Measurements from ENCODE around the gene POLR3K. TPM values are rescaled to one million over a fixed set of nuclear protein-coding genes. Genes with fewer than 3 reads are reported as not detected.

POLR3K gene
- polyA plus RNA-seq, 4 donors: 11.3 to 13.2 (median 12.9) TPM

DNA sequence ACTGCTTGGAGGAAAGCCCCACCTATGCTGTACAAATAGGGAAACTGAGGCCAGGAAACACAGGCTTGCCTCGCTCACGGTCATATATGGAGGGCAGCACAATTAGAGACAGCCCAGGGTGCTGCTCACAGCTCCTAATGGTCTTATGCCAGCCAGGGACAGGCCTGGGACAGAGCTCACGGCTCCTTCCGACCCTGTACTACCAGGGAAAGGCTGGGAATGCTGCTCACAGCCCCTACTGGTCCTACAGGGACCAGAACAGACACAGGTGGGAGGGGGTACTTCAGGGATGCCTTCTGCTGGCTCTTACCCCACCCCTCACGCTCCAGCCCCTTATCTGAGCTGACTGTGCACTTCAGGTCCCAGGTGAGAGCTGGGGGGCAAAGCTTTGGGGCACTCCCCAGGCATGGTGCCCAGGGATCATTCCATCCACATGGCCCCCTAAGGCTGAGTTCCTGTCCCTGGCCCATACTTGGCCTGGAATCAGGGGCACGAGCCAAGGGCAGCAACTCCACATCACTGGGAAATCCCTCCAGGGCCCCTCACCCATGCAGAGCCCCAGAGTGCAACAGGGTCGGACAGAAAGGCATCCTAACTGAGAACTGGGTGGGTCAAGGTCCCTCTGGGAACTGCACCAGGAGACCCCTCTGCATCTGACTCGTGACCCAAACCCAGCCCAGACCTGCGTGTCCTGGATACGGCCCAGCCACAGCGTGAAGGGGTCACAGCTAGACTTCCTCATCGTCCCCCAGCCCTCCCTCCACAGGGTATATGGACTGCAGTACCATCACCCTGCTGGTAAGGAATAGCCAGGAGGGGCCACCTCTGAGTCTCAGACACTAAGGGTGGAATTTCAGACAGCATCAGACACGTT, 13.1 kb upstream of the POLR3K start:
- DNase-seq (ENCODE audit: low read depth in 4 of 4, low spot score in 3 of 4): no peak

DNA sequence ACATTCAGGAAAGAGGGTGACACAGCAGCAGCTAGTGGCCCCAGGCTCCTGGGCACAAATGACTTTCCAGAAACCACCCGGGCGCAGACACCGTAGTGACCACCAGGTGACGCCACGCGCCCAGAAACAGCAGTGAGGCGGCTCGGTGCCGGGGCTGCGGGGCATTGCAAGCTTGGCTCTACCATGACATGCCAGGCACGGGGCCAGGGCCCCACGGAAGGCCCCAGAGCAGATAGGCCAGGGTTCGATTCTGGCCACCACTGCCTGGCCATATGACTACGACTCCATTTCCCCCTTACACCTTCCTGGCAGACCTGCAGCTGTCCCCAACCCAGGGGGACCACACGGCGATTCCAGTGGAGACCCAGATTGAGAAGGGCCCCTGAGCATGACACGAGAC, 12.3 kb upstream of the POLR3K start:
- no peak for DNase-seq (ENCODE audit: low read depth in 4 of 4, low spot score in 3 of 4)

DNA sequence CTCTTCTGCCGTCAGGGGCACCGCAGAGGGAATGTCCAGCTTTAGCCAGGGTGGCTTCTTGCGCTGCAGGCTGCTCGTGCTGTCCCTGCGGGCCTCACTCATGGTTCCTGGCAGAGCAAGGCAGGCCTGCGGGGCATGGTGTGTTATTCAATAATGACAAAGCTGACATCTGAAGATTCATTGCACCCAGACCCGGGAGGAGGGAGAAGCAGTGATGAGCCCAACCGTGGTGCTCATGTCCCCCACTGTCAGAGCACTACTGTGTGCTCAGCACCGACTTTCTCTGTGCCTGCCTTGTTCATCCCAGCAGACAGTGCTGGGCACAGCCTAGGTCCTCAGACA, 11.5 kb upstream of the POLR3K start:
- DNase-seq (ENCODE audit: low read depth in 4 of 4, low spot score in 3 of 4): no peak

DNA sequence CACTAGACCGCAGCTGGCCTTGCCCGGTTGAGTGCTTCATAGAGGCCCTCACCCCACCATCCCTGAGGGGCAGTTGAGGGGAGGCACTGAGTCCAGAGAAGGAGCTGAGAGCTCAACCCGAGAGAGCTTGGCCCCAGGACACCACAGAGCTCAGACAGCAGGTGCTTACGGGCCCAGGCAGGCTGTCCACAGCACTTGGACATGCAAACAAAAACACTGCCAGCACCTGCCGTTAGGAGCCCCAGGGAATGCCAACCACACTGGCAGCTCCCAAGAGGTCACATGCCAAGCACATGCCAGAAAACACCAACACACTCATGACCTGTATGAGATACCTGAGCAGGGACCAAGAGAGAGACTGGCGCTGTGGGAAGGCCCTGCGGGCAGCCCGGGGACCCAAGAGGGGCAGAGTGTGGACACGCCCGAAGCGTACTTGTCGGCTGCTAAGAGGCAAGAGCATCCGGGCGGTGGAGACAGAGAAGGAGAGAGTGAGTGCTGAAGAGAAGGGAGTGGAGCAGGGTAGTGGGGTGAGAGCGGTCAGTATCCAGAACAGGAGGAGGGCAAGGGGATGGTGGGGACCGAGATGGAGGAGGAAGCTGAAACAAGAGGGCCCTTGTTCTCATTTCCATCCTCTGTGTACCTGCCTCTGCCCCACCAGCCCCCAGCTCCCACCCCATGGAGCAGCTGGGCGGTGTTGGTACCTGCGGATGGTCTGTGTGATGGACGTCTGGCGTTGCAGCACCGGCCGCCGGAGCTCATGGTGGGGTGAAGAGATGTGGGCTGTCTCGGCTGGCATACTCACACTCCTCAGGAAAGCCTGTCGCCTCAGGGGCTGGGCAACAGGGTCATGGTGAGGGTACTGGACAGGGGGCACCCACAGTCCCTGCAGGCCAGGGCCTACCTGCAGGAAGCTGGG, 10.8 kb upstream of the POLR3K start:
- no peak for DNase-seq (ENCODE audit: low read depth in 4 of 4, low spot score in 3 of 4)

DNA sequence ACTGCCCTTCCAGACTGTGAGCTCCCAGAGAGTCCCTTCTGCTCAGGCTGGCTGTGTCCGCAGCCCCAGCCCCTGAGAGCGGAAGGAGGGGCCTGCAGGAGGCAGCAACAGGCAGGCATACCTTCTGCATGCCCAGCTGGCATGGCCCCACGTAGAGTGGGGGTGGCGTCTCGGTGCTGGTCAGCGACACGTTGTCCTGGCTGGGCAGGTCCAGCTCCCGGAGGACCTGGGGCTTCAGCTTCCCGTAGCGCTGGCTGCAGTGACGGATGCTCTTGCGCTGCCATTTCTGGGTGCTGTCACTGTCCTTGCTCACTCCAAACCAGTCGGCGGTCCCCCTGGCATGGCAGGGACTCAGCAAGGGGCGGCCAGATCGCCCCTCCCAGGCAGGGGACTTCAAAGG, 10.1 kb upstream of the POLR3K start:
- no peak for DNase-seq (ENCODE audit: low read depth in 4 of 4, low spot score in 3 of 4)

DNA sequence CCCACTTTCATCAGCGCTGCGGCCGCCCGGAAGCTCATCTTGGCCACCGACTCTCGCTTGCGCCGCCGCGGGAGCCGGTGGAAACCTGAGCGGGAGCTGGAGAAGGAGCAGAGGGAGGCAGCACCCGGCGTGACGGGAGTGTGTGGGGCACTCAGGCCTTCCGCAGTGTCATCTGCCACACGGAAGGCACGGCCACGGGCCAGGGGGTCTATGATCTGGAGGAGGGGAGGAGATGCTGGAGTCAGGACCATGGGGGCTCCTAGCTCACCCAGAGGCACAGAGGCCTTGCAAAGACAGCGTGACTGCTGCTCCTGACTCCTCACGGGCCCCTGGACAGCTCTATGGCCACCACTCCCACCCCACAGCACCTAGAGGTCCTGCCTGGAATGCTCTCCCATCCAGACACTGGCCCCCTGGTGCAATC, 9.6 kb upstream of the POLR3K start:
- no peak for DNase-seq (ENCODE audit: low read depth in 4 of 4, low spot score in 3 of 4)

DNA sequence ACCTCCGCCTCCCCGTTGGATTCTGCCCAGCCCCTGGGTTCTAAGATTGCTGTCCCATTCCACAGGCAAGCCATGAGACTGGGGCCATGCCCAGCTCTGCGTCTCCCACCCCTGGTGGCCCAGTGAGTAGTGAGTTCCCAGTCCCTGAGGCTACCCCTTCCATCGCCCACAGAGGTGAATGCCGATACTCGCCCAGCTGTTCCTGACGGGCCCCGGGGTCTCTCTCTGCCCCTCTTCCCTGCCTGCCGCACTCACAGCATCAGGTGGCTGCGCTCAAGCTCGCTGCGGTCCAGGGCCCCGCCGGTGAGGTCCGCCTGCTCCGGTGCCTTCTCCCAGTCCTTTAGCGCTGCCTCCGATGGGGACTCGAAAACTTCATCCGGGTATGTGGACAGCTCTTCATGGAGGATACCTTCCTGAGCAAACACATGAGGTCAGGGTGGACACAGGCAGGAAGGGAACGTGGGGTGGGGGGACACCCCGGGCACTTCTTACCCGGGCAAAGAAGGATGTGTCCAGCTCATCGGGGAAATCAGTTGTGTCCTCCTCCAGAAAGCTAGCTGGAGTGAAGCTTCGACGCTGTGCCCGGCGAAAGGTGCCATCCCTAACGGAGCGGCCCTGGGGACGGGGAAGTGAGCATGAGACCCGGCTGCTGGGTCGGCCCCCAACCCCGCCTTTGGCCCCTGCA, 9.0 kb upstream of the POLR3K start:
- DNase-seq (ENCODE audit: low read depth in 4 of 4, low spot score in 3 of 4): no peak

DNA sequence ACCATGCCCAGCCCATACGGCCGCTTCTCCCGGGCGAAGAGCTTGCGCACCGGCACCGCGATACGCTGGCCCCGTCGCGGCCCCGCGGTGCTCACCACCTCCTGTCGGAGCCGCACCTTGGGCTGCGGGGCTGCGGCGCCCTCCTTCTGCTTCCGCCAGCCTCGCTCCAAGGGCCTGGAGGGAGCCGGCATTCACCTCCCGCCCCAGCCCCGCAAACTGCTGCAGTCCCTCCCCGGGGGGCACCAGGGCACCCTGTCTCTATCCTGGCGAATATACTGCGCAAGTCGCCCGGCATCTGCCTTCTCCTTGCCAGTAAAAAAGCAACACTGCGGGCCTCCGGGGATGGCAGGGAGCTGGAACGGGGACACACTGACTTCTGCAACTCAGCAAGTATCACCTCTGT, 8.5 kb upstream of the POLR3K start:
- no peak for DNase-seq (ENCODE audit: low read depth in 4 of 4, low spot score in 3 of 4)

DNA sequence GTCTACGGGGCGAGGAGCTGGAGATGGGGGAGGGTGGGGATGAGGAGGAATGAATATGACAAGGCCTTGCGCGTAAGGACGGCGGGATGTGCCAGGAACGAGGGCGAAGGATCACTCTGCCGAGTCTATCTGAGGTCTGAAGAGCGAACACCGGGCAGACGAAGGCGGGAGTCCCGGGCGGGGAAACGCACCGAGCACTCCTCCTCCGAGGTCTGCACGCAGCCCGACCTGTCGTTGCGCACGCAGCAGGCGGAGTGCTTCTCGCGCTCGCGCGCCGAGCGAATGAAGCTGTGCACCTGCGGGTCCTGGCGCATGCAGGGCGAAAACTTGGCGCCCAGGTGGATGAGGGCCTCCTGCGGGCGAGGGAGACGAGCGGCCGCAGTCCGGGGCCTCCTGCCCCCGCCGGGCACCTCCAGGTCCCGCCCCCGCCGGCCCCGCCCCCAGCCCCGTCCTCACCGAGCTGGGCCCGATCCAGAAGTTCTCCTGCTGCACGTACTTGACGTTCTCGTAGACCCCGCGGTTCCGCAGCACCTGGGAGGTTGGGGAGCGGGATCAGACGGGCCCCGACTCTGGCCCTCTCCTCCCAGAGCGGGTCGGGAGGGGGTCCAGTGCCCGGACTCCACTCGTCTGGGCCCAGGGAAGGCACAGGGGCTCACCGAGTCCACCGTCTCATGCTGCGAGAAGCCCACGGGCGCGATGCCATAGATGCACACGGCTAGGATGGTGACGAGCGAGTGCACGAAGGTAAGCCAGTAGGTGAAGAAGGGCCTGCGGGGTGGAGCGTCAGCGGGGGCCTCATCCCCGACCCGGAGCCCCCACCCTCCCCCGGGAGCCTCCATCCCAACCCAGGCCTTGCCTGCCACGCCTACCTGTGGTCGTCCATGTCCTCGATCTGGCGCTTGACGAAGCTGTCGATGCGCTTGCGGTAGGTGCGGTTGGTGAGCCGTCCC, 7.8 kb upstream of the POLR3K start:
- no peak for DNase-seq (ENCODE audit: low read depth in 4 of 4, low spot score in 3 of 4)

DNA sequence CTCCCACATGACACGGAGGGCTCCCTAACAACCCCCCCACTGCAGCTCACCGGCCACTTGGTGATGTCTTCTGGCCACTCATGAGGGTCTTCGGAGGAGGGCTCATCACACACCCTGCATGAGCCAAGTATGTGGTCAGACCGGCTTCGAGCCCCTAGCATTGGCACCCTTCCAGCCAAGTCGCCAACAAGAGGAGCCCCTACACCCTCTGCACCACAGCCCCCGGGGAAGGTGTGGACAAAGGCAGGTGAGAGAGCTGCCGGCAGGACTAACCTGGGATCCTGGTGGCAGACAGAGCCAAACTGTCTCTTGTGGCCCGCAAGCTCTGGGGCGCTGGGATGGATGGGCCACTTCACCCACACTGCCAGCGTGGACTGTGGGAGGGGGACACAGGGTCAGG, 6.8 kb upstream of the POLR3K start:
- DNase-seq (ENCODE audit: low read depth in 4 of 4, low spot score in 3 of 4): no peak

DNA sequence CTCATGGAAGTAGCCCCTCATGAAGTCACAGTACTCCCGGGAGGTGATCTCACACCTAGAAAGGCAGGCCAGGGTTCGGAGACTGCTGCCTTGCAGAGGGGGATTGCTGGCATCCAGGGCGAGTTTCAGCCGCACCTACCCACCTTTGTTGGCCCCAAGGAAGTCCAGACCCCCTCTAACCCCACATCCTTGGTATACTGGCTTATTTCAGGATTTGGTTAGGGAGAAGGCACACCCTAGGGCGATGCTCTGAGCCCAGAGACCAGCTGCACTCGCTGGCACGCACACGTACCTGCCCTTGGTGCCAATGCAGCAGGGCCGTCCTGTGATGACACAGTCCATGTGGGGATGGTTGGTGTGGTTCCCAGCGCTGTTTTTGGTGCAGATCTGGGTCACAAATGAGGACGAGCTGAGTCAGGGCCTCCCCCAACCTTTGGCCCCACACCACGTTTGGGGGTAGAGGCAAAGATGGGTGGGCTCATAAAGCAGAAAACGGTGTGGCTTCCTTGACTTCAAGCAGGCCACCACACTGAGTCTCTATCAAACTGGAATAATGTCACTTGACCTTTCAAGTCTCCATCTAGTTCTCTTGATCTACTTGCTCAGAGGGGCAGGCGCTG, 6.1 kb upstream of the POLR3K start:
- DNase-seq (ENCODE audit: low read depth in 4 of 4, low spot score in 3 of 4): no peak

DNA sequence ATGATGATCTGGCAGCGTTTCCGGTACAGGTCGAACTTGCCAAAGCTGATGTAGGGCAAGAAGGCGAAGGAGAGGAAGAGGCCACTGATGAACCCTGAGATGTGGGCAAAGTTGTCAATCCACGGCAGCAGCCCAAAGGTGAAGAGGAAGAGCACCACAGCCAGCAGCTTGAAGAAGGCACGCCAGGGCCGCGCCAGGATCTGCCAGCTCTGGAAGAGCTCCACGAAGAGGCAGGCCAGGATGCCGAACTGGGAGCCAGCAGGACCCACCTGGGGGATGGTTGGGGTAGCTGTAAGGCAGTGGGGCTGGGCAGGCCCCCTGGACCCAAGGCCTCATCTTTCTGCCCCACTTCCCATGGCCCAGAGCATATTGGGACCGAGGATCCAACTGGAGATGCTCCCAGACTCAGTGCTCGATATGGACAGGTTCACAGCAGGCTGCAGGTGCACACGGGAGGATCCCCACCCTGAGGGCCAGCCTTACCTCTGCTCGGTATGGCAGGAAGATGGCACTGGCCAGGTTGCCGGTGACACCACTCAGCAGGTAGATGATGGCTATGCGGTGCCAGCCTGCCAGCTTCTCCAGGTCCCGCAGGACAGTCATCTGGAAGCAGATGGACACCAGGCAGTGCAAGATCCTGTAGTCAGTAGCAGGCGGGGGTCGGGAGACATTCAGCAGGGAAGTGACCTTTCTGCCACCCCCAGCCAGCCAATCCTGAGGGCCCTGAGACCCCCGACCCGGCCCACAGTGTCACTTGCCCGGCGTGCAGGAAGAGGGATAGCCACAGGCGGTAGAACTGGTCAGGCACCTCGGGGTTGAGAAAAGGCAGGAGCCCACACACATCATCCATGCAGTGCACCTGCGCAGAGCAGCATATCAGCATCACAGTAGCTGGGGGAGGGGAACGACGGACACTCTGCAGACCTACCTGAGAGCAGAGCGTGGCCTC, 5.4 kb upstream of the POLR3K start:
- no peak for DNase-seq (ENCODE audit: low read depth in 4 of 4, low spot score in 3 of 4)

DNA sequence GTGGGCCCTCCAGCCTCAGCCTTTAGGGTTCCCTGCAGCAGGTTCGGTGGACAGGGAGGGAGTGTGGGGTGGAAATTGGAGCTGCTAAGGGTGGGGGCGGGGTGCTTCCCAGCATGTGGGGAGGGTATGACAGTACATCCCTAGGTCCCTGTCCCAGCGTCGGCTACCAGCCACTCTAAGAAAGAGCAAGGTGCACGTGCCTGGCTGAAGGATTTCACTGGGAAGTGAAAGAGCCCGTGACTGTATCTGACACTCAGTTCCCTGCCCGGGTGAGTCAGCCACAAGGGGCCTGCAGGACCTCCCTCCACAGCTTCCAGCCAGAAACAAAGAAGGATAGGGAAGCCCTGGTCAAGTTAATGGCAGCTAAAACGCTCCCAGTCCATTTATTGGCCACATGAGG, 4.3 kb upstream of the POLR3K start:
- no peak for DNase-seq (ENCODE audit: low read depth in 4 of 4, low spot score in 3 of 4)

DNA sequence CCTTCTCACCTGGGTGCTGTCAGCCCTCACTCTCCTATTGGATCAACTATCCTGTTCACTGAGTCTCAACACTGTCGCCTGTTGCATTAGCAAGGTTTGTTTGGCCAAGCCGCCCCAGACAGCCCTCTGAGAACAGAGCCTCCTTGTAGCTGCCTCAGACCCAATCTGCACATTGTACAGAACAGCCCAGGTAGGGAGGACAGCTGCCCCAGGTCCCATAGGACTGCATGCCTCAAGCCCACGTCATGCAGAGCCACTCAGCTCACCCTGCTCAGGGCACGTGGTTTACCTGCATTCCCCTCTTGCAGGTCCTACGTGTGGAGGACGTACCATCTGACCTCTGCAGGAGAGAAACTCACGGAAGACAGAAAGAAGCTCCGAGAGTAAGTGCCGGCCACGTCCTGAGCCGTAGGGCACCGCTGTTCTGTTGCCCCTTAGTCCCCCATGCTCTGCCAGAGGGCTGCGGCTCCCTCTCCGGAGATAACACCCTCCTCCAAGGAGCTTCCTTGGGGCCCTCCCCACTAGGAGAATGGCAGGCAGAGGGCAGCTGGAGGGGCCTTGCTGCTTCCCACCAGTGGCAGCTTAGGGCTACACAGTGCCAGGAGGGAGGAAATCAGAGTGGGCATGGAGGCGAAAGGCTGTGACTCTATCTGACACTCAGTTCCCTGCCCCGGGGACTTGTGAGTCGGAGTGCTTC, 3.0 kb upstream of the POLR3K start:
- DNase-seq (ENCODE audit: low read depth in 4 of 4, low spot score in 3 of 4): no peak

DNA sequence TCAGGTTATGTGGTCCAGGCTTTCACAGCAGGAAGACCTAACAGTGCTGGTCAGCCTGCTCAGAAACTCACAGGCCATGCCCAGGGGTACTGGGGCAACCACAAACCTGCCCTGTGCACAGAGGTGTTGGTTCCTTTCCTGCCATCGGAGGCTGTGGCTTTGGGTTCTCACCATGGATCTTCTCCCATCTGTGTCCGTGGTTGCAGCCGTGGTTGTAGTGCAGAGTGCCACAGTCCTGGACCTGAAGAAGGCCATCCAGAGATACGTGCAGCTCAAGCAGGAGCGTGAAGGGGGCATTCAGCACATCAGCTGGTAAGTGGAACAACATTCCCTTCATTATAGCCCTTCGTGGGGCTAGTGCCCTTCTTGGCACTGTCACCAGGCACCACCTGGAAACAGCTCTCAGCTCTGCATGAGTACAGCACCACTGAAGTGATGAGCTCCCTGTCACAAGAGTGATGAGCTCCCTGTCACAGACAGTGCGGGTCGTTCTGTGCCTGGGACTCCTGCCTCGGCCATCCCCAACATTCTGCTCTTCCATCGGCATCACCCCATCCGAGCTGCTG, 2.2 kb upstream of the POLR3K start:
- DNase-seq (ENCODE audit: low read depth in 4 of 4, low spot score in 3 of 4): no peak

DNA sequence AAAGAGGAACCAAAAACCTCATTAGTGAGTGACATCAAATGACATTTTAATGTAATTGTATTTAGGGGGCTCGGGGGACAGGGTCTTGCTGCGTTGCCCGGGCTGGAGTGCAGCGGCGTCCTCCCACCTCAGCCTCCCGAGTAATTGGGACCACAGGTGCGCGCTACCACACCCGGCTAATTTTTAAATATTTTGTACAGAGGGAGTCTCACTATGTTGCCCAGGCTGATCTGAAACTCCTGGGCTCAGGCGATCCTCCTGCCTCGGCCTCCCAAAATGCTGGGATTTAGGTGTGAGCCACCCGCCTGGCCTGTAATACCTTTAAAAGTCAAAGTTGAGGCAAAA, 801 bp upstream of the POLR3K start:
- no peak for DNase-seq (ENCODE audit: low read depth in 4 of 4, low spot score in 3 of 4)

DNA sequence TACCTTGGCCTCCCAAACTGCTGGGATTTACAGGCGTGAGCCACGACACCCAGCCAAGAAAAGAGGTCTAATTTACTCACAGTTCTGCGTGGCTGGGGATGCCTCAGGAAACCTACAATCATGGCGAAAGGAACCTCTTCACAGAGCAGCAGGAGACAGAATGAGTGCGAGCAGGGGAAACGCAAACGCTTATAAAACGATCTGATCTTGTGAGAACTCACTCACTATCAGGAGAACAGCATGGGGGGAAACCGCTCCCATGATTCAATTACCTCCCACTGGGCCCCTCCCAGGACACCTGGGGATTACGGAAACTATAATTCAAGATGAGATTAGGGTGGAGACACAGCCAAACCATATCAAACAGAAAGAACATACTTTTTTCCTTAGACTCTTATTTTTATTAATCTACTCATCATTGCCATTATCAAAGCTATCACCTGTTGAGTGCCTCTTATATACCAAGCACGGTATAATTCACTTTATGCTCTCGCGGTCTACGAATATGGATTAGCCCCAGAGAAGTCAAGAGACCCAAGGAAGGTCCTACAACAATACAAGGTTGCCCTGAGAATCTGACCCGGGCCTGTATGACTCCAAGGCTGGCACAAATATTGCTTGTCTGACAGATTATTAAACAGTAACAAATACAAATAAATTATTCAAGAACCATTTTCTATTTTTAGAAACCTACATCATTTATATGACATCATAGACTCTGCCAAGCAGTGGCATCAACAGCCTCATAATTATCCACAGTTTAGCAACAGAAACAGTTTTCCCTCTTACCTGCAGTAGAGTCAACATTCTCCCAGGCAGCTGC, 2.4 kb downstream of the POLR3K start:
- DNase-seq (ENCODE audit: low read depth in 4 of 4, low spot score in 3 of 4): no peak

All from right renal pelvis (tissue), 4 donors.